Measurements from ENCODE around the gene STRIP1.
"Not testable (repeated sequence)": the region's sequence is repeated elsewhere in the genome, so short reads cannot be mapped to it uniquely, and the experiment has no call there.

STRIP1 gene

GRCh38 chr1:110011527-110012041, 22.8 kb upstream of the STRIP1 start:
- no peak for DNase-seq (ENCODE audit: low read depth)

GRCh38 chr1:110012100-110012780, 22.2 kb upstream of the STRIP1 start:
- no peak for DNase-seq (ENCODE audit: low read depth)

GRCh38 chr1:110017792-110018191, 16.6 kb upstream of the STRIP1 start:
- DNase-seq (ENCODE audit: low read depth): no peak

GRCh38 chr1:110018396-110018795, 16.0 kb upstream of the STRIP1 start:
- no peak for DNase-seq (ENCODE audit: low read depth)

- DNase-seq (ENCODE audit: low read depth): no peak
Observed at GRCh38 chr1:110019770-110020169, 14.7 kb upstream of the STRIP1 start.

GRCh38 chr1:110021285-110021684, 13.1 kb upstream of the STRIP1 start:
- DNase-seq (ENCODE audit: low read depth): no peak

- DNase-seq (ENCODE audit: low read depth): no peak
Observed at GRCh38 chr1:110024613-110025012, 9.8 kb upstream of the STRIP1 start.

GRCh38 chr1:110030687-110031086, 3.7 kb upstream of the STRIP1 start:
- not testable (repeated sequence) for DNase-seq (ENCODE audit: low read depth)

GRCh38 chr1:110032327-110032726, 2.1 kb upstream of the STRIP1 start:
- no peak for DNase-seq (ENCODE audit: low read depth)

GRCh38 chr1:110033421-110033820, 1.0 kb upstream of the STRIP1 start:
- DNase-seq (ENCODE audit: low read depth): no peak

- no peak for DNase-seq (ENCODE audit: low read depth)
Observed at GRCh38 chr1:110034040-110034450, 379 bp upstream of the STRIP1 start.

- DNase-seq (ENCODE audit: low read depth): no peak
Observed at GRCh38 chr1:110035236-110035752, 870 bp downstream of the STRIP1 start.

- no peak for DNase-seq (ENCODE audit: low read depth)
Observed at GRCh38 chr1:110038271-110038670, 3.8 kb downstream of the STRIP1 start.

- no peak for DNase-seq (ENCODE audit: low read depth)
Observed at GRCh38 chr1:110039641-110040040, 5.2 kb downstream of the STRIP1 start.

- no peak for DNase-seq (ENCODE audit: low read depth)
Observed at GRCh38 chr1:110040548-110040947, 6.1 kb downstream of the STRIP1 start.

GRCh38 chr1:110043016-110043415, 8.6 kb downstream of the STRIP1 start:
- DNase-seq (ENCODE audit: low read depth): no peak

- DNase-seq (ENCODE audit: low read depth): no peak
Observed at GRCh38 chr1:110047463-110047862, 13.0 kb downstream of the STRIP1 start.

- no peak for DNase-seq (ENCODE audit: low read depth)
Observed at GRCh38 chr1:110048240-110048639, 13.8 kb downstream of the STRIP1 start.

- no peak for DNase-seq (ENCODE audit: low read depth)
Observed at GRCh38 chr1:110048923-110049601, 14.6 kb downstream of the STRIP1 start.

GRCh38 chr1:110049801-110050601, 15.6 kb downstream of the STRIP1 start:
- DNase-seq (ENCODE audit: low read depth): no peak

- no peak for DNase-seq (ENCODE audit: low read depth)
Observed at GRCh38 chr1:110050602-110051261, 16.3 kb downstream of the STRIP1 start.

- DNase-seq (ENCODE audit: low read depth): no peak
Observed at GRCh38 chr1:110051262-110051648, 16.8 kb downstream of the STRIP1 start.
